OCI-LY7 (cell line): ENCODE data around the gene SNX7. TPM values are rescaled to one million over a fixed set of nuclear protein-coding genes. Genes with fewer than 3 reads are reported as not detected.

Experiments used
- BruUV-seq: library from RNA; stranded (reverse); fragments of 400-500 nt; replicated peaks from 2 replicates; lab custom pipeline; 2021; lab: Mats Ljungman, UMichigan
- CTCF ChIA-PET: fragments of 300-600 bp; sonication (Branson Sonifier 250); formaldehyde crosslinking; loops from one replicate; lab custom pipeline; 2022; ENCODE audit warnings: antibody characterized with exemption; ENCODE audit not compliant: unreplicated experiment; lab: Charles Lee
- POLR2A ChIA-PET: fragments of 300-600 bp; sonication (Branson Sonifier 250); formaldehyde crosslinking; loops from one replicate; lab custom pipeline; 2022; ENCODE audit warnings: antibody characterized with exemption; lab: Charles Lee
- DNase-seq: peaks from one replicate; pipeline ENCODE4 v3.0.0-alpha.2; 2015; ENCODE audit warnings: low spot score
- H2AFZ ChIP-seq: fragments of 200-600 bp; sonication (generic), shearing (Covaris generic); 2 replicates; pipeline ENCODE4 v1.6.1; 2014; ENCODE audit warnings: mild to moderate bottlenecking, antibody characterized with exemption, low read length, moderate library complexity
- H3K27ac ChIP-seq: fragments of 200-600 bp; sonication (generic); 2 replicates; pipeline ENCODE4 v1.5.1; 2014; ENCODE audit warnings: mixed run types, low read depth, mild to moderate bottlenecking, moderate library complexity, low read length, inconsistent platforms; ENCODE audit not compliant: poor library complexity, severe bottlenecking
- H3K36me3 ChIP-seq: fragments of 200-600 bp; sonication (generic); 2 replicates; pipeline ENCODE4 v1.6.1; 2014; ENCODE audit warnings: mild to moderate bottlenecking, antibody characterized with exemption, low read length, moderate library complexity, mixed read lengths; ENCODE audit not compliant: insufficient read depth
- H3K4me1 ChIP-seq: fragments of 200-600 bp; sonication (generic); 2 replicates; pipeline ENCODE4 v1.5.1; 2014; ENCODE audit warnings: mild to moderate bottlenecking, low read length; ENCODE audit not compliant: insufficient read depth, poor library complexity, severe bottlenecking
- H3K4me2 ChIP-seq: fragments of 200-600 bp; sonication (generic); 2 replicates; pipeline ENCODE4 v1.6.1; 2014; ENCODE audit warnings: mild to moderate bottlenecking, low read length
- H3K4me3 ChIP-seq: fragments of 200-600 bp; sonication (generic); 2 replicates; pipeline ENCODE4 v1.5.1; 2014; ENCODE audit warnings: mild to moderate bottlenecking, low read depth, low read length; ENCODE audit not compliant: poor library complexity, severe bottlenecking
- H3K79me2 ChIP-seq: fragments of 200-600 bp; sonication (generic); 2 replicates; pipeline ENCODE4 v1.6.1; 2016; ENCODE audit warnings: low read depth, mild to moderate bottlenecking, low read length, moderate library complexity, mixed read lengths; ENCODE audit not compliant: insufficient read depth
- H3K9me2 ChIP-seq: fragments of 200-600 bp; sonication (generic); 2 replicates; pipeline ENCODE4 v1.6.1; 2016; ENCODE audit warnings: mild to moderate bottlenecking, low read length, mixed read lengths; ENCODE audit not compliant: insufficient read depth
- H3K9me3 ChIP-seq: fragments of 200-600 bp; sonication (generic); 2 replicates; pipeline ENCODE4 v1.6.1; 2014; ENCODE audit warnings: mild to moderate bottlenecking, mixed run types, low read length, mixed read lengths
- H4K20me1 ChIP-seq: fragments of 200-600 bp; sonication (generic); 2 replicates; pipeline ENCODE4 v1.6.1; 2014; ENCODE audit warnings: mild to moderate bottlenecking, antibody characterized with exemption, low read length, moderate library complexity, mixed read lengths; ENCODE audit not compliant: insufficient read depth
- EZH2phosphoT487 ChIP-seq: fragments of 200-600 bp; sonication (generic); IDR thresholded peaks from 2 replicates; pipeline ENCODE4 v1.6.1; 2018; ENCODE audit warnings: low read depth, borderline replicate concordance, mild to moderate bottlenecking, mixed run types, antibody characterized with exemption, low read length, moderate library complexity, mixed read lengths
- intact Hi-C: fragments of 100-400 bp; cut with micrococcal nuclease; formaldehyde crosslinking; loops from one replicate; pipeline ENCODE4 v1.10.0; 2022; ENCODE audit not compliant: unreplicated experiment
- total RNA-seq, 2 experiments: library from RNA; depleted of rRNA in 1 of 2; stranded (reverse); fragments of >200 nt in 1 of 2; shearing (Covaris generic) in 1 of 2; gene quantifications; 2 replicates each; pipeline ENCODE4 v1.2.3, GENCODE V29; 2014 to 2022
- TF ChIP-seq, protein P1 (sequence below): fragments of 200-600 bp; sonication (generic); conservative IDR thresholded peaks from 2 replicates; pipeline ENCODE4 v1.5.1; 2014; ENCODE audit warnings: mild to moderate bottlenecking, antibody characterized with exemption, low read length, moderate library complexity, mixed read lengths

Gene SNX7
- total RNA-seq, 2 experiments from 2014 or later = not detected

DNA sequence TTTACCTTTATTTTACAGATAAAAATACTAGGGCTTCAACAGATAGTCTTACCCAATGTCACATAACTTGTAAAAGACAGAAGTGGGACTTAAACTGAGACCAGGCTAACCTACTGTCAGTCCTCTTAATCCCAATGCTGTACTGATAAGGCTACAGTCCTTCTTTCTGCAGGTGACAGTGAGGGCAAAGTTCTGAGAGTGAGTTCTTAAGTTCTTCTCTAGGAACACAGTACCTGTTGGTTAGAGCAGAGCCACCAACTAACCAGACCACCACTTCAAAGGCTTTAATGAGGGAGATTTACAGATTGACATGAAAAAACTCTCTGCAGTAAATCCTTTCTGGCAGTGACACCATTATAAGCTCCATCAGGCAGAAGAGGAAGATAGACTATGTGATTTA lies 74.2 kb downstream of the SNX7 start:
- Histone ChIP-seq H3K4me3 (no peak overlapping the region), H3K9me3 (no peaks in the 10 kb centered on the region), H3K4me2 (no peak overlapping the region), H2AFZ (no peak overlapping the region), H3K9me2 (no peaks in the 10 kb centered on the region), H3K27ac (no peak overlapping the region), H3K79me2 (no peaks in the 10 kb centered on the region), H4K20me1 (no peaks in the 10 kb centered on the region), H3K4me1 (no peaks in the 10 kb centered on the region), H3K36me3 (no peaks in the 10 kb centered on the region)
- DNase-seq = no peak
- ChIA-PET POLR2A (no interaction called here), CTCF (no interaction called here)
- no peak for TF ChIP-seq EZH2phosphoT487
- TF ChIP-seq, protein P1, sequence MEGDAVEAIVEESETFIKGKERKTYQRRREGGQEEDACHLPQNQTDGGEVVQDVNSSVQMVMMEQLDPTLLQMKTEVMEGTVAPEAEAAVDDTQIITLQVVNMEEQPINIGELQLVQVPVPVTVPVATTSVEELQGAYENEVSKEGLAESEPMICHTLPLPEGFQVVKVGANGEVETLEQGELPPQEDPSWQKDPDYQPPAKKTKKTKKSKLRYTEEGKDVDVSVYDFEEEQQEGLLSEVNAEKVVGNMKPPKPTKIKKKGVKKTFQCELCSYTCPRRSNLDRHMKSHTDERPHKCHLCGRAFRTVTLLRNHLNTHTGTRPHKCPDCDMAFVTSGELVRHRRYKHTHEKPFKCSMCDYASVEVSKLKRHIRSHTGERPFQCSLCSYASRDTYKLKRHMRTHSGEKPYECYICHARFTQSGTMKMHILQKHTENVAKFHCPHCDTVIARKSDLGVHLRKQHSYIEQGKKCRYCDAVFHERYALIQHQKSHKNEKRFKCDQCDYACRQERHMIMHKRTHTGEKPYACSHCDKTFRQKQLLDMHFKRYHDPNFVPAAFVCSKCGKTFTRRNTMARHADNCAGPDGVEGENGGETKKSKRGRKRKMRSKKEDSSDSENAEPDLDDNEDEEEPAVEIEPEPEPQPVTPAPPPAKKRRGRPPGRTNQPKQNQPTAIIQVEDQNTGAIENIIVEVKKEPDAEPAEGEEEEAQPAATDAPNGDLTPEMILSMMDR = no peak
- no TSS peak for BruUV-seq
- intact Hi-C loops = no loop called here

DNA sequence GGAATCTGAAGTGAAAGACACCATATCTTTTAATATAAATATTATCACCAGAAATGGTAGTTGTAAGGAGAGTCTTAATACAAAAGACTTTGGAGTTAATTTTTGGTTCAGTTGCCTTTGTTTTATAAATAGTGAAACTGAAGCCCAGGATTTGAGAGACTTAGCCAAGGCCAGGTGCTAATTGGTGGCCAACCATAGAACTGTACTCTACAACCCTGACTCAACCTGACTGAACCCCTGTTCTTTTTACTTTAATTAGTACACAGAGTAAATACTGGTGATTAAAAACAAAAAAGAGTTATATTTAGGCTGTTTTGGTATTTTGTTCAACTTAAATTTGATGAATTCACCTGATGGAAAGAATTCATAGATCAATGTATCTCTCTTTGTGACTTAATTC lies 76.3 kb downstream of the SNX7 start:
- Histone ChIP-seq H3K79me2 (no peaks in the 10 kb centered on the region), H3K4me2 (no peak overlapping the region), H3K36me3 (no peaks in the 10 kb centered on the region), H3K4me1 (no peaks in the 10 kb centered on the region), H3K9me3 (no peaks in the 10 kb centered on the region), H3K27ac (no peak overlapping the region), H4K20me1 (no peaks in the 10 kb centered on the region), H3K9me2 (no peaks in the 10 kb centered on the region), H3K4me3 (no peak overlapping the region), H2AFZ (no peak overlapping the region)
- no peak for TF ChIP-seq EZH2phosphoT487
- TF ChIP-seq, protein P1 = no peak
- CTCF ChIA-PET = no interaction called here
- POLR2A ChIA-PET = interaction anchor here (1.3 kb wide), 1 partner anchor 10 kb away, joined by 4 read pairs; no protein-coding TSS in a partner anchor
- no TSS peak for BruUV-seq
- DNase-seq = no peak
- intact Hi-C loops = no loop called here

DNA sequence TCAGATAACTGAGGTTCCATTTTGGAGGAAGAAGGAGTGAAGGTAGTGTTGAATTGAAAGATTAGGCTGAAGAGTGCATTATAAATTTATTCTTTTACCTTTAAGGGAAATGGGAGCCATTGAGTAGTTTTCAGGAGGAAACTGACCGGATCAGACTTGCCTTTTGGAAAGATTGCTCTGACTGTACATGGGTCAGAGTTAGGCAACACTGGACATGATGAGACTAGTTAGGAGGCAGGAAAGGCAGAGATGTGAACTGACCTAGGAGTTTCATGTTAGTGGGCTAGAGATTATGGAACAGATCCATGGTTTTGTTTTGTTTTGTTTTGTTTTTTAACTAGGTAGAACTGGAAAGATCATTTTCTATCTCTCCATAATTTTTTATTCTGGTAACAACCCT lies 78.2 kb downstream of the SNX7 start:
- POLR2A ChIA-PET = no interaction called here
- BruUV-seq = no TSS peak
- Histone ChIP-seq H3K79me2 (no peaks in the 10 kb centered on the region), H3K9me3 (no peaks in the 10 kb centered on the region), H2AFZ (no peak overlapping the region), H3K4me2 (no peak overlapping the region), H4K20me1 (no peaks in the 10 kb centered on the region), H3K4me1 (no peaks in the 10 kb centered on the region), H3K27ac (no peak overlapping the region), H3K9me2 (no peaks in the 10 kb centered on the region), H3K4me3 (no peak overlapping the region), H3K36me3 (no peaks in the 10 kb centered on the region)
- intact Hi-C loops = no loop called here
- CTCF ChIA-PET = no interaction called here
- no peak for DNase-seq
- TF ChIP-seq EZH2phosphoT487 = no peak
- TF ChIP-seq, protein P1 = no peak
